Astrocyte (in vitro differentiated cells and primary cell): ENCODE data around the gene SCIN. TPM values are rescaled to one million over a fixed set of nuclear protein-coding genes. Genes with fewer than 3 reads are reported as not detected.
"Not testable (repeated sequence)": the region's sequence is repeated elsewhere in the genome, so short reads cannot be mapped to it uniquely, and the experiment has no call there.

Experiments used
- DNase-seq: peaks from one replicate; pipeline ENCODE4 v3.0.0-alpha.2; 2010; ENCODE audit warnings: low read depth
- FAIRE-seq: peaks from 2 replicates; lab custom pipeline; 2011; peaks lifted over from hg19 to GRCh38; lab: Jason Lieb, UNC
- H2AFZ ChIP-seq: 2 replicates; pipeline ENCODE4 v1.6.0; 2012; ENCODE audit warnings: low read depth, low read length, inconsistent platforms
- H3K27ac ChIP-seq: 2 replicates; pipeline ENCODE4 v1.5.1; 2011; ENCODE audit warnings: low read depth, low read length, inconsistent platforms
- H3K27me3 ChIP-seq: 2 replicates; pipeline ENCODE4 v1.6.0; 2011; ENCODE audit warnings: low read length, inconsistent platforms; ENCODE audit not compliant: insufficient read depth
- H3K36me3 ChIP-seq: 2 replicates; pipeline ENCODE4 v1.5.1; 2011; ENCODE audit warnings: low read length, inconsistent platforms; ENCODE audit not compliant: insufficient read depth
- H3K4me1 ChIP-seq: 2 replicates; pipeline ENCODE4 v1.5.1; 2011; ENCODE audit warnings: low read length, inconsistent platforms; ENCODE audit not compliant: insufficient read depth
- H3K4me2 ChIP-seq: 2 replicates; pipeline ENCODE4 v1.6.0; 2012; ENCODE audit warnings: low read length, inconsistent platforms
- H3K4me3 ChIP-seq: 2 replicates; pipeline ENCODE4 v1.5.1; 2011; ENCODE audit warnings: low read depth, mild to moderate bottlenecking, low read length, inconsistent platforms; ENCODE audit not compliant: insufficient read depth
- H3K79me2 ChIP-seq: 2 replicates; pipeline ENCODE4 v1.6.0; 2012; ENCODE audit warnings: mild to moderate bottlenecking, low read length, inconsistent platforms; ENCODE audit not compliant: insufficient read depth
- H3K9ac ChIP-seq: 2 replicates; pipeline ENCODE4 v1.6.0; 2012; ENCODE audit warnings: mild to moderate bottlenecking, low read length, inconsistent platforms
- H3K9me3 ChIP-seq: 2 replicates; pipeline ENCODE4 v1.5.1; 2012; ENCODE audit warnings: low read depth, mild to moderate bottlenecking, low read length, inconsistent platforms; ENCODE audit not compliant: insufficient read depth
- H4K20me1 ChIP-seq: 2 replicates; pipeline ENCODE4 v1.6.0; 2012; ENCODE audit warnings: low read length, inconsistent platforms; ENCODE audit not compliant: insufficient read depth
- H3K27ac Mint-ChIP-seq: one replicate; pipeline ENCODE4 v1.8.0; 2021; ENCODE audit warnings: mild to moderate bottlenecking, mixed read lengths; ENCODE audit not compliant: unreplicated experiment
- H3K27me3 Mint-ChIP-seq: one replicate; pipeline ENCODE4 v1.8.0; 2021; ENCODE audit warnings: low read depth, mixed read lengths; ENCODE audit not compliant: unreplicated experiment
- H3K36me3 Mint-ChIP-seq: one replicate; pipeline ENCODE4 v1.8.0; 2021; ENCODE audit warnings: low read depth, mixed read lengths; ENCODE audit not compliant: unreplicated experiment
- H3K4me1 Mint-ChIP-seq: one replicate; pipeline ENCODE4 v1.8.0; 2021; ENCODE audit warnings: low read depth, mixed read lengths; ENCODE audit not compliant: unreplicated experiment
- H3K4me3 Mint-ChIP-seq: one replicate; pipeline ENCODE4 v1.8.0; 2021; ENCODE audit warnings: mild to moderate bottlenecking, moderate library complexity, mixed read lengths; ENCODE audit not compliant: unreplicated experiment
- H3K9me3 Mint-ChIP-seq: one replicate; pipeline ENCODE4 v1.8.0; 2021; ENCODE audit warnings: mild to moderate bottlenecking, mixed read lengths; ENCODE audit not compliant: unreplicated experiment
- EZH2 ChIP-seq: IDR thresholded peaks from 2 replicates; pipeline ENCODE4 v1.6.1; 2012; ENCODE audit warnings: mild to moderate bottlenecking, low read length, inconsistent platforms; ENCODE audit not compliant: insufficient read depth
- total RNA-seq: library from RNA; stranded (reverse); gene quantifications from 2 replicates; pipeline ENCODE4 v1.2.1, GENCODE V29; 2021
- TF ChIP-seq, protein P1 (sequence below): IDR thresholded peaks from 2 replicates; pipeline ENCODE4 v1.5.1; 2011; ENCODE audit warnings: low read depth, mild to moderate bottlenecking, inconsistent platforms, low read length, moderate library complexity; ENCODE audit not compliant: insufficient read depth

The SCIN gene
- total RNA-seq, 1 donor from 2014 or later: 0.27 TPM

DNA sequence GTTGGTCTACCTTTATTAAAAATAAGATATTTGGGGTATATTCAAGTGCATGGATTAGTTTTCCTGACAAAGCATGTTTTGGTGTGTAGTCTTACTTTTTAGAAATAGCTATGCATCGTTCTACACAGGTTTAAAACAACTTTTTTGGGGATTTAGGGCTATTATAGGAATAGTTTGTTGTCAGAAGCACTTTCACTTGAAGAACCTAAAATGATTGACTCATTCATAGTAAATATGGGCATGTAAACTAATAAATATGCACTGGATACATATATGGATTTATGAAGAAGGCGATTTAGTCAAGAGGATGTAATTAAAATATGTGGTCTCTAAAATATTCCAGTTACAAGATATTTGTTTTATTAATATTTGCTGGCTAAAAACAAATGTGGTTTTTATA is 118.9 kb downstream of the SCIN start:
- H3K27ac ChIP-seq: no peak overlapping the region
- H3K79me2 ChIP-seq: peaks cover 38% of the 10 kb centered on the region
- H3K36me3 ChIP-seq: no peaks in the 10 kb centered on the region
- H3K9ac ChIP-seq: no peak overlapping the region
- H3K9me3 ChIP-seq: no peaks in the 10 kb centered on the region
- peaks cover 11% of the 10 kb centered on the region for H4K20me1 ChIP-seq
- no peaks in the 10 kb centered on the region for H3K36me3 Mint-ChIP-seq
- FAIRE-seq (no peak), DNase-seq (no peak)
- no peaks in the 10 kb centered on the region for H3K9me3 Mint-ChIP-seq
- peak overlapping the region; percentile 97 for H3K4me3 Mint-ChIP-seq
- no peak overlapping the region for H3K27ac Mint-ChIP-seq
- H3K4me1 ChIP-seq: peaks cover 8% of the 10 kb centered on the region
- peaks cover 14% of the 10 kb centered on the region for H3K4me1 Mint-ChIP-seq
- TF ChIP-seq, protein P1, sequence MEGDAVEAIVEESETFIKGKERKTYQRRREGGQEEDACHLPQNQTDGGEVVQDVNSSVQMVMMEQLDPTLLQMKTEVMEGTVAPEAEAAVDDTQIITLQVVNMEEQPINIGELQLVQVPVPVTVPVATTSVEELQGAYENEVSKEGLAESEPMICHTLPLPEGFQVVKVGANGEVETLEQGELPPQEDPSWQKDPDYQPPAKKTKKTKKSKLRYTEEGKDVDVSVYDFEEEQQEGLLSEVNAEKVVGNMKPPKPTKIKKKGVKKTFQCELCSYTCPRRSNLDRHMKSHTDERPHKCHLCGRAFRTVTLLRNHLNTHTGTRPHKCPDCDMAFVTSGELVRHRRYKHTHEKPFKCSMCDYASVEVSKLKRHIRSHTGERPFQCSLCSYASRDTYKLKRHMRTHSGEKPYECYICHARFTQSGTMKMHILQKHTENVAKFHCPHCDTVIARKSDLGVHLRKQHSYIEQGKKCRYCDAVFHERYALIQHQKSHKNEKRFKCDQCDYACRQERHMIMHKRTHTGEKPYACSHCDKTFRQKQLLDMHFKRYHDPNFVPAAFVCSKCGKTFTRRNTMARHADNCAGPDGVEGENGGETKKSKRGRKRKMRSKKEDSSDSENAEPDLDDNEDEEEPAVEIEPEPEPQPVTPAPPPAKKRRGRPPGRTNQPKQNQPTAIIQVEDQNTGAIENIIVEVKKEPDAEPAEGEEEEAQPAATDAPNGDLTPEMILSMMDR: no peak
- no peaks in the 10 kb centered on the region for H3K27me3 Mint-ChIP-seq
- H3K4me3 ChIP-seq: peak overlapping the region; percentile 7
- no peak overlapping the region for H2AFZ ChIP-seq
- H3K4me2 ChIP-seq: peak overlapping the region; percentile 57
- H3K27me3 ChIP-seq: no peaks in the 10 kb centered on the region

DNA sequence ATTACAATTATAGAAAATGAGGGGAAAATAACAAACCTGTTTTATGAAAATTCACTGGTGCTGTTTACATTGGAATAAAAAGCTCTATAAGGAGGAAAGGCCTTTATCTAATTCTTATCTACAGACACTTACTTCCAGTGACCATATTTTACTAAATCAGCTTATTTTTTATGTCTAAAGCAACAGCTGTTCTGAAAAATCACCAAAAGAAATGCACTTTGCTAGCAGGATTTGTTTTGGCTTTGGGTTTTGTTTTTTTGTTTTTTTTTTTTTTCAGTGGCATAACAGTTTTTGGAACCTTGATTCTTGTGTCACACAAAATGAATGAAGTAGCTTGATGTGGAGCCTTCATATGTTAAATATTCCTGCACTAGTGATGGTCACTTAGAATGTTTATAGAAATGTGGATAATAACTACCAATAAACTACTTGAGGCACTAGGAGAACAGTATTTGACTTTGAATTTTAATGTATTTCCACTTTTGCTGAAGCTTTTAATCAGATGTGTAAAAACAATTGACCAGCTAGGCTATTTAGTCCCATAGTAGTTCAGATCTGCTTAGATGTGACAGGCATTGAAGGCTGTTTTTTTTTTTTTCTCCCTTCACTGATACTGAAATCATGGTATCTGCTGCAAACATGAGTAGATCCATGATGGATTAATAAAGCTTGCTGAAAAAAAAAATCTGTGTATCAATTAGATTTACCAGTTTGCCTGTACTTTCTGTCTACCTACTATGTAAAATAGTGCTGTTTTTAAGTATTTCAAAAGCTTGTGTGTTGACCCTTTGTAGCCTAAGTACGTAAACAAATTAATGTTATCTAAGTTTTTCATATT is 119.7 kb downstream of the SCIN start:
- Histone ChIP-seq H3K9me3 (no peaks in the 10 kb centered on the region), H3K36me3 (no peaks in the 10 kb centered on the region), H3K9ac (no peak overlapping the region), H3K27me3 (no peaks in the 10 kb centered on the region), H3K4me3 (no peak overlapping the region), H3K4me2 (peak overlapping the region; percentile 57), H4K20me1 (peaks cover 11% of the 10 kb centered on the region), H3K4me1 (peaks cover 8% of the 10 kb centered on the region), H3K27ac (no peak overlapping the region), H2AFZ (no peak overlapping the region), H3K79me2 (peaks cover 38% of the 10 kb centered on the region)
- Mint-ChIP-seq H3K36me3 (peaks cover 2% of the 10 kb centered on the region), H3K27ac (peak overlapping the region; percentile 41), H3K27me3 (no peaks in the 10 kb centered on the region), H3K4me1 (peaks cover 15% of the 10 kb centered on the region), H3K9me3 (no peaks in the 10 kb centered on the region), H3K4me3 (peak overlapping the region; percentile 97)
- DNase-seq: no peak
- TF ChIP-seq EZH2: no peak
- TF ChIP-seq, protein P1: no peak
- FAIRE-seq: no peak

DNA sequence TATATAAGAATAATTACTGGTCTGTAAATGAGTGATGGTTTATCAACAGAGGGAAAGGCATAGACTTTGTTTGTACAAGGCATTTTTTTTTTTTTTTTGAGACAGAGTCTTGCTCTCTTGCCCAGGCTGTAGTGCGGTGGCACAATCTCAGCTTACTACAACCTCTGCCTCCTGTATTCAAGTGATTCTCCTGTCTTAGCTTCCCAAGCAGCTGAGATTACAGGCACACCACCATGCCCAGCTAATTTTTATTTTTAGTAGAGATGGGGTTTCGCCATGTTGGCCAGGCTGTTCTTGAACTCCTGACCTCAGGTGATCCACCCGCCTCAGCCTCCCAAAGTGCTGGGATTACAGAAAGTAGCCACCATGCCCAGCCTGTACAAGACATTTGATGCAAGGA is 120.9 kb downstream of the SCIN start:
- H3K27ac Mint-ChIP-seq, H3K27me3 ChIP-seq, H3K4me3 Mint-ChIP-seq, H3K27ac ChIP-seq, H3K9ac ChIP-seq, H3K9me3 ChIP-seq, H3K4me3 ChIP-seq, H3K36me3 ChIP-seq, H3K9me3 Mint-ChIP-seq, H3K27me3 Mint-ChIP-seq, H3K4me1 ChIP-seq, DNase-seq, H3K36me3 Mint-ChIP-seq, H2AFZ ChIP-seq, H3K4me2 ChIP-seq, FAIRE-seq: not testable (repeated sequence)
- Histone ChIP-seq H4K20me1 (peaks cover 11% of the 10 kb centered on the region), H3K79me2 (peaks cover 38% of the 10 kb centered on the region)
- peaks cover 15% of the 10 kb centered on the region for H3K4me1 Mint-ChIP-seq
